Ishikawa (cell line): ENCODE data around the gene CDH13.

Experiments used
- EP300 ChIP-seq: IDR thresholded peaks from 2 replicates; pipeline ENCODE4 v1.6.1; 2012; ENCODE audit warnings: borderline replicate concordance
- NFIC ChIP-seq: IDR thresholded peaks from 2 replicates; pipeline ENCODE4 v1.6.1; 2012
- TCF12 ChIP-seq: IDR thresholded peaks from 2 replicates; pipeline ENCODE4 v1.6.1; 2012; ENCODE audit warnings: low read depth

DNA sequence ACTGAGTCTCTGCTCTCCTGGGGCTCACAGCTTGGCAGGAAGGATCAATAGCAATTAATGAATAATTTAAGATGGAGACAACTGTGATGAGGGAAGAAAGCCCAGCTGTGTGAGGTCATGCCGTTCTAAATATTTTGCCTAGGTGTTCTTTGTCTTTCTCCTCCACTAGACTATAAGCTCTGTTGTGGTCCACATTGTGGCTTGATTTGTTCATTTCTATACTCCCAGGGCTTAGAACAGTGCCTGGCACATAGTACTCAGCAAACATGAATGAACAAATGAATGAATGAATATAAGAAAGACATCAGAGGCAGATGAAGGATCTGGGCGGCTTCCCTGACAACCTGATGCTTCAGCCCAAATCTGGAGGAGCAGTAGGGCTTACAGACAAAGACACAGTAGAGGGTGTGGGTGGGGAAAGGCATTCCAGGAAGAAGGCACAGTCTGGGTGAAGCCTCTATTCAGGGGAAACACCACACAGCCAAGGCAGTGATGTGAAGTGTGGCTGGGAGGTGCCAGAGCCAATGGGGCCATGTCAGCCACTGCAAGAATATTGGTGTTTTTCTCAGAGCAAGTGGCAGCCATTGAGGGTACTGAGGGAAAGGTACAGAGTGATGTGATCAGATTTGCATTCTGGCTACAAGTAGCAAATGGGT is 8.3 kb downstream of the CDH13 start:
- TF ChIP-seq TCF12: no peak
- no peak for TF ChIP-seq NFIC
- TF ChIP-seq EP300: no peak
